AG04449 (cell line): ENCODE results near the gene DAB2IP.

Experiments
- CTCF ChIA-PET: fragments of 350-600 bp; formaldehyde crosslinking; extraction: SDS; loops from one replicate; lab custom pipeline; 2021; ENCODE audit warnings: antibody characterized with exemption; lab: Yijun Ruan, JAX
- POLR2A ChIA-PET: fragments of 400-600, 350-600 bp; formaldehyde crosslinking; extraction: SDS; loops from one replicate; lab custom pipeline; 2020; ENCODE audit warnings: antibody characterized with exemption, inconsistent platforms; lab: Yijun Ruan, JAX
- DNase-seq: peaks from one replicate; pipeline ENCODE4 v3.0.0-alpha.2; 2010; ENCODE audit warnings: low read depth, low spot score
- H3K4me3 ChIP-seq: 2 replicates; pipeline ENCODE4 v1.5.1; 2011; ENCODE audit warnings: low read depth, mild to moderate bottlenecking, control low read depth, low read length
- CTCF ChIP-seq: IDR thresholded peaks from one replicate; pipeline ENCODE4 v1.5.1; 2011; ENCODE audit warnings: mild to moderate bottlenecking, moderate library complexity, low read length, control low read depth, inconsistent platforms; ENCODE audit not compliant: insufficient read depth; ENCODE audit errors: missing control alignments

Gene DAB2IP

GRCh38 chr9:121721770-121722169, 70.3 kb downstream of the DAB2IP start:
- CTCF ChIA-PET, result interaction anchor here (0.9 to 2.1 kb wide), 6 partner anchors 9 to 272 kb away, joined by 4 to 5 read pairs (median 4); no protein-coding TSS in a partner anchor
- POLR2A ChIA-PET, result no interaction called here
- no peak overlapping the region for H3K4me3 ChIP-seq
- TF ChIP-seq CTCF, result no peak
- no peak for DNase-seq

- no peak overlapping the region for H3K4me3 ChIP-seq
- TF ChIP-seq CTCF, result no peak
- DNase-seq, result peak; percentile 98
- ChIA-PET POLR2A (no interaction called here), CTCF (interaction anchor here (1.2 to 2.6 kb wide), 3 partner anchors 10 to 175 kb away, joined by 3 to 15 read pairs (median 4); no protein-coding TSS in a partner anchor)
Measured at GRCh38 chr9:121725008-121725775, 73.8 kb downstream of the DAB2IP start.

GRCh38 chr9:121727295-121728020, 76.0 kb downstream of the DAB2IP start:
- DNase-seq, result no peak
- no peak overlapping the region for H3K4me3 ChIP-seq
- ChIA-PET CTCF (interaction anchor here (1.2 to 2.4 kb wide), 2 partner anchors 8 to 266 kb away, joined by 3 to 9 read pairs; no protein-coding TSS in a partner anchor), POLR2A (no interaction called here)
- TF ChIP-seq CTCF, result no peak

- no peak for DNase-seq
- ChIA-PET CTCF (interaction anchor here (1.1 to 1.3 kb wide), 3 partner anchors 9 to 42 kb away, joined by 3 to 4 read pairs (median 4); no protein-coding TSS in a partner anchor), POLR2A (no interaction called here)
- no peak for TF ChIP-seq CTCF
- no peak overlapping the region for H3K4me3 ChIP-seq
Measured at GRCh38 chr9:121728916-121729315, 77.5 kb downstream of the DAB2IP start.

GRCh38 chr9:121729769-121730562, 78.5 kb downstream of the DAB2IP start:
- POLR2A ChIA-PET, result no interaction called here
- H3K4me3 ChIP-seq, result no peak overlapping the region
- no peak for TF ChIP-seq CTCF
- CTCF ChIA-PET, result interaction anchor here (1.3 kb wide), 1 partner anchor 10 kb away, joined by 4 read pairs; no protein-coding TSS in a partner anchor
- no peak for DNase-seq
